ENCODE data around the gene IGHMBP2.
"Not testable (repeated sequence)": the region's sequence is repeated elsewhere in the genome, so short reads cannot be mapped to it uniquely, and the experiment has no call there.

IGHMBP2 gene

DNA sequence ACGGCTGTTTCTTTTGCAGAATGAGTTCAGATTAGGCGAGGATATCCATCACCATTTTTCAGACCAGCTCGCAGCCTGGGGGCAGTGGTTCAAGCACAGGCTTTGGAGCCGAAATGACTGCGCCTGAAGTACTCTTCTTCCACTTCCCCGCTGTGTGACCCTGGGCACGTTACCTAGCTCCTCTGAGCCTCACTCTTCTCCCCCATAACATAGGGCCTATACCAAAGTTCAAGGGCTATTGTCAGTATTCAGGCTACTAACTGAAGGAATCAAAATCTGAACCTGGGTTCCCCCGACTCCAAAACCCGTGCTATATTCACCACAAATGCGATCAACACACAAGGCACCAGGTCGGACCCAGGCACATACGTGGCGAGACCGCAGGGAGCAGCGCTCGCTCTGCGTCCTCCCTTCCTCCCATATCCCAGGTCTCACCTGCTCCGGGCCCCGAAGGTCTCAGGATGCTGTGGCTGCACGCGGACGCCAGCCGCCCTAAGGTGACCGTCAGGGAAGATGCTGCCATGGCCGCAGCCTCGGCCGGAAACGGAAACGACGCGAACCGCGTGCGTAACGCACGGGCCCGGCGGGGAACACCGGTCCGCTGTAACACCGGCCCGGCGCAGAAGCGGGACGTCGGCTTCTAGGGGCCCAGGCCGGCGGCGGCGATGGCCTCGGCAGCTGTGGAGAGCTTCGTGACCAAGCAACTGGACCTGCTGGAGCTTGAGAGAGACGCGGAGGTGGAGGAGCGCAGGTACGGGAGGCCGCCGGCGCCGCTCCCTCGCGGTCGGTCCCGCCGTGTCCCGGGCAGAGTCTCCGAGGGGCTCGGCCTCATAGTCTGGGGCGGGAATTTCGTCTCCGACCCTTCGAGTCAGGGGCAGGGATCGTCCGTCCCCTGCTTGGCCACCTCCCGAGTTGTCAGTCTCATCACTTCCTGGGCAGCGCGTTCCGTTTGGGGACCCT is at the start of gene IGHMBP2, which contains the start of gene MRPL21:
TSS of gene IGHMBP2 (plus strand) at position 604 of the 960 bp plus-strand sequence. CDS start at position 666, 62 bp downstream.
TSS of gene MRPL21 (minus strand) at position 545 of the 960 bp plus-strand sequence. CDS start at position 523, 22 bp downstream.
- H3K4me3 Mint-ChIP-seq = peak within 1 kb of the TSS; percentile 98 to 100 (median 99)
- H3K27me3 Mint-ChIP-seq (ENCODE audit: low read depth) = no peaks in the 10 kb centered on the region
- H3K36me3 Mint-ChIP-seq (ENCODE audit: low read depth) = peaks cover 34% of the 10 kb centered on the region
- H3K4me1 Mint-ChIP-seq = peaks cover 25% of the 10 kb centered on the region
- no peaks in the 10 kb centered on the region for H3K9me3 Mint-ChIP-seq
- H3K27ac Mint-ChIP-seq = peak within 1 kb of the TSS; percentile 70 to 95 (median 86)
- TF ChIP-seq, protein P1, sequence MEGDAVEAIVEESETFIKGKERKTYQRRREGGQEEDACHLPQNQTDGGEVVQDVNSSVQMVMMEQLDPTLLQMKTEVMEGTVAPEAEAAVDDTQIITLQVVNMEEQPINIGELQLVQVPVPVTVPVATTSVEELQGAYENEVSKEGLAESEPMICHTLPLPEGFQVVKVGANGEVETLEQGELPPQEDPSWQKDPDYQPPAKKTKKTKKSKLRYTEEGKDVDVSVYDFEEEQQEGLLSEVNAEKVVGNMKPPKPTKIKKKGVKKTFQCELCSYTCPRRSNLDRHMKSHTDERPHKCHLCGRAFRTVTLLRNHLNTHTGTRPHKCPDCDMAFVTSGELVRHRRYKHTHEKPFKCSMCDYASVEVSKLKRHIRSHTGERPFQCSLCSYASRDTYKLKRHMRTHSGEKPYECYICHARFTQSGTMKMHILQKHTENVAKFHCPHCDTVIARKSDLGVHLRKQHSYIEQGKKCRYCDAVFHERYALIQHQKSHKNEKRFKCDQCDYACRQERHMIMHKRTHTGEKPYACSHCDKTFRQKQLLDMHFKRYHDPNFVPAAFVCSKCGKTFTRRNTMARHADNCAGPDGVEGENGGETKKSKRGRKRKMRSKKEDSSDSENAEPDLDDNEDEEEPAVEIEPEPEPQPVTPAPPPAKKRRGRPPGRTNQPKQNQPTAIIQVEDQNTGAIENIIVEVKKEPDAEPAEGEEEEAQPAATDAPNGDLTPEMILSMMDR (IDR thresholded peaks at IDR 0.05; ENCODE audit: unreplicated experiment in 3 of 3) = no peak

DNA sequence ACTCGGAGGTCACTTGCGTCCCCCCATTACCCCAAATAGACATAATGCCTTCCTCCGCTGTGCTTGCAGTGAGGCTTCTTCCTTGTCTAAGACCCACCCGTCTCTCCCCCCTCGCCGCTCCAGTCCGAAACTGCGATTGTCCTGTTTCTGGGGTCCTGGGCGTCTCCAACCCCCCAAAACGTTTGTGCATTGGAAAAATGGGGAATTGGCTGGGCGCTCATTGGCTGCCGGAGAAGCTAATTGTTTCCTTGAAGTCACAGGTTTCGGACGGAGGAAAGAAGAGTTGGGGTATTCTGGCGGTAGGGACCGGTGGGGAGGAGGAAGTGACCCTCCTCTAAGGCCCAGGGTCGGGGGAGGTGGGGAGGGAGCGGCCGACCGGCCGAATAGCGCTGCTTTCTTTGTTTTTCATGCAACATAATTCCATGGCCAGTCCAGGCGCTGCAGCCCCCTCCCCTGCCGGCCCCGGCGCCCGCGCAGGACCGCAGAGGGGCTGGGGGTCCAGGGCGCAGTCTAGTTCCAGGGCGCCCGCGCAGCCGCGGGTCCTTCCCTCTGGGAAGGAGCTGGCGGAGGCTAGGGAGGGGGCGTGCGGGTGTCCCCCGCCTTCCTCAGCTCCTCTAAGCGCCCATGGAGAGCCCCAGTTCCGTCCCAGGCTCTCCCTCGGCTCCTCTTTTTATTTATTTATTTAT is 49.3 kb upstream of the IGHMBP2 start:
- peak overlapping the region; percentile 56 to 77 (median 64) for H3K4me3 Mint-ChIP-seq
- TF ChIP-seq, protein P1 (IDR thresholded peaks at IDR 0.05; ENCODE audit: unreplicated experiment in 3 of 3) = no peak
- H3K9me3 Mint-ChIP-seq = no peaks in the 10 kb centered on the region
- peak overlapping the region in 1 of 3 experiments; percentile 31 for H3K27ac Mint-ChIP-seq
- peaks cover 46% of the 10 kb centered on the region for H3K27me3 Mint-ChIP-seq (ENCODE audit: low read depth)
- H3K36me3 Mint-ChIP-seq (ENCODE audit: low read depth) = no peaks in the 10 kb centered on the region
- peaks cover 21% of the 10 kb centered on the region for H3K4me1 Mint-ChIP-seq

DNA sequence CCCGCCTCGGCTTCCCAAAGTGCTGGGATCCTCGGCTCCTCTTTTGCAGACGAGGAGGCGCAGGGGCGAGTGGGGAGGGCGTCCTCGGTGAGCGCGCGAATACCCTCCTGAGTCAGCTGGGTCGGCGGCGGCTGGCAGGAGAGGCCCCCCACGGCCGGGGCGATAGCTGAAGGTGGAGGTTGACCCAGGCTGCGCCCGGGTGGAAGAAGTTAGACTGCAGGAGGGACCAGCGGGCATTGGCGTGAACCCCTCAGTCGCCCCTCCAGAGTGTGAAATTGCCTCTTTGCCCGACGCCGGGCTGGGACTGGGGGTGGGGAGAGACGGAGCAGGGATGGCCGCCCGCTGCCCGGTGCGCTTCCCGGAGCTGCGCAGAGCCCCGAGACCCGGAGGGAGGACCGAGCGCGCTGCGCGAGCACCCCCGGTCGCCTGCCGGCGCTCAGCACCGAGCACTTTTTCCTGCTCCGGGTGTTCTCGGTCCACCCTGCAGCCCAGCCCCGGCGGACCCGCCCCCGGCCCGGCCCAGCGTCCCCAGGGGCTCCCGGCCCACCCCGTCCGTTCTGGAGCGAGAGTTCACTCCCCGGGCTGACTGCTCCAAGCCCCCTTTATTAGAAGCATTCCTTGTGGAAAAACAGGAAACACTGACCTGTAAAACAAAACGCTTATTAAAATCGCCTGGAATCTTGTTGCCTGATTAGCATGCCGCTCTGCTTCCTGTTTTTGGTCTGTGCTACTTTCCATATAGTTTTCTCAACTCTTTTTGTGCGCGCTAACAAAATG is 48.3 kb upstream of the IGHMBP2 start:
- Mint-ChIP-seq H3K27me3 (ENCODE audit: low read depth) (peaks cover 40% of the 10 kb centered on the region), H3K4me3 (peak overlapping the region; percentile 76 to 82 (median 81)), H3K4me1 (peaks cover 21% of the 10 kb centered on the region), H3K9me3 (no peaks in the 10 kb centered on the region), H3K27ac (peak overlapping the region; percentile 74 to 83 (median 78)), H3K36me3 (ENCODE audit: low read depth) (no peaks in the 10 kb centered on the region)
- TF ChIP-seq, protein P1 (IDR thresholded peaks at IDR 0.05; ENCODE audit: unreplicated experiment in 3 of 3) = peak in 1 of 3 experiments; percentile 15

DNA sequence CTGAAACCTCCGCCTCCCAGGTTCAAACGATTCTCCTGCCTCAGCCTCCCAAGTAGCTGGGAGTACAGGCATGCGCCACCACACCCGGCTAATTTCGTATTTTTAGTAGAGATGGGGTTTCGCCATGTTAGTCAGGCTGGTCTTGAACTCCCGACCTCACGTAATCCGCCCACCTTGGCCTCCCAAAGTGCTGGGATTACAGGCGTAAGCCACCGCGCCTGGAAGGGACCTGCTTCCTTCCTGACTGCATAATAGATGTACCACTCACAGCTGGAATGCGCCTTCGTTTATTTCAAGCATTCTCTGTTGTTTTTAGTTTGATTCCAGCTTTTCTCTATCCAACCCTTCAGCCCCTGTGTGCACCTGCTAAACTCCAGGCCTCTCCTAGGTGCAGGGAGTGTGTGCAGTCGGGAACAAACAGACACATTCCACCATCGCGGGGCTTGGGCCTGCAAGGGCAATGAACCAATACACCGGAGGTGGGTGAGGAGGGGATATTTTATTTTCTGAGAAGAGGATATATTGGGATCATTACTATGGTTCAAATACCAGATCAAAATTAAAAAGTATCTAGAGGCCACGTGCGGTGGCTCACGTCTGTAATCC is 47.2 kb upstream of the IGHMBP2 start:
- not testable (repeated sequence) for H3K9me3 Mint-ChIP-seq; H3K36me3 Mint-ChIP-seq (ENCODE audit: low read depth)
- Mint-ChIP-seq H3K27me3 (ENCODE audit: low read depth) (peaks cover 40% of the 10 kb centered on the region), H3K4me1 (peaks cover 21% of the 10 kb centered on the region), H3K4me3 (peak overlapping the region; percentile 33 to 68 (median 61)), H3K27ac (peak overlapping the region; percentile 5 to 32 (median 31))

DNA sequence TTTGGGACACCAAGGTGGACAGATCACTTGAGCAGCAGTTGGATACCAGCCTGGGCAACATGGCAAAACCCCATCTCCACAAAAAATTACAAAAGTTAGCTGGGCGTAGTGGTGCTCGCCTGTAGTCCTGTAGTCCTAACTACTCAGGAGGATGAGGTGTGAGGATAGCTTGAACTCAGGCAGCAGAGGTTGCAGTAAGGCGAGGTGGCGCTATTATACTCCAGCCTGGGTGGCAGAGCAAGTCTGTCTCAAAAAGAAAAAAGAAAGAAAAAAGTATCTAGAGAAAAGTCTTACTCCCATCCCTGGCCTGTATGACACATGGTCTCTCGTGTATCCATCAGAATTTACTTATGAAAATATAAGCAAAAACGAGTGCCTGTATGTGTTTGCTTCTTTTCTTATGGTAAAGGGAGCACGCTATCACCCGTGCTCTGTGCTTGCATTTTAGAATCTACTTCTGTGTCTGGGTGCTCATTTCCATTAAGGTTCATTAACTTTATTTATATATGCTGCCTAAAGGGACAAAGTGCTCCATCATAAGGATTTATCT is 46.6 kb upstream of the IGHMBP2 start:
- Mint-ChIP-seq H3K4me1 (peaks cover 21% of the 10 kb centered on the region), H3K27me3 (ENCODE audit: low read depth) (peaks cover 37% of the 10 kb centered on the region), H3K9me3 (no peaks in the 10 kb centered on the region), H3K27ac (peak overlapping the region; percentile 21 to 32 (median 31)), H3K4me3 (peak overlapping the region in 1 of 3 experiments; percentile 46), H3K36me3 (ENCODE audit: low read depth) (no peaks in the 10 kb centered on the region)
- TF ChIP-seq, protein P1 (IDR thresholded peaks at IDR 0.05; ENCODE audit: unreplicated experiment in 3 of 3) = no peak

Measured in nephron (organoid).